H1 (cell line): ENCODE measurements around the gene TASP1. TPM values are rescaled to one million over a fixed set of nuclear protein-coding genes. Genes with fewer than 3 reads are reported as not detected.

Source experiments
- MAFK ChIP-seq: IDR thresholded peaks from 2 replicates; pipeline ENCODE4 v1.6.1; 2012; ENCODE audit warnings: low read depth, mild to moderate bottlenecking, improper control_type of control experiment, low read length
- RXRA ChIP-seq: IDR thresholded peaks from 2 replicates; pipeline ENCODE4 v1.6.1; 2011; ENCODE audit warnings: low read depth, mild to moderate bottlenecking, low read length, moderate library complexity; ENCODE audit not compliant: insufficient read depth
- SIRT6 ChIP-seq: IDR thresholded peaks from one replicate; pipeline ENCODE4 v1.7.1; 2012; ENCODE audit warnings: low read length, inconsistent platforms
- polyA plus RNA-seq, 7 experiments: library from polyadenylated mRNA; depleted of rRNA in 3 of 7; stranded (reverse) in 5 of 7; unstranded in 2 of 7; fragments of >200 nt in 5 of 7; fragments of 200-250 nt in 2 of 7; gene quantifications; 1 replicate in 5 of 7; 2 replicates in 1 of 7; 4 replicates in 1 of 7; pipeline versions ENCODE4 v1.2.1 to v1.2.3, GENCODE V29; 2011 to 2013; ENCODE audit warnings: missing spikeins in 2 of 7, mixed read lengths in 2 of 7
- total RNA-seq: library from RNA; stranded (reverse); fragmentation: NEBNext Ultra II Directional; extraction: Animal tissue kit (Norgen Biotek cat#: 25700); gene quantifications from 2 replicates; pipeline ENCODE4 v1.2.1, GENCODE V29; 2021

The TASP1 gene
- total and polyA plus RNA-seq, 2 of the 8 experiments (the other 6 are each of a cell fraction or from before 2014, with no cell fraction given), result 4.5 to 10.9 TPM

DNA sequence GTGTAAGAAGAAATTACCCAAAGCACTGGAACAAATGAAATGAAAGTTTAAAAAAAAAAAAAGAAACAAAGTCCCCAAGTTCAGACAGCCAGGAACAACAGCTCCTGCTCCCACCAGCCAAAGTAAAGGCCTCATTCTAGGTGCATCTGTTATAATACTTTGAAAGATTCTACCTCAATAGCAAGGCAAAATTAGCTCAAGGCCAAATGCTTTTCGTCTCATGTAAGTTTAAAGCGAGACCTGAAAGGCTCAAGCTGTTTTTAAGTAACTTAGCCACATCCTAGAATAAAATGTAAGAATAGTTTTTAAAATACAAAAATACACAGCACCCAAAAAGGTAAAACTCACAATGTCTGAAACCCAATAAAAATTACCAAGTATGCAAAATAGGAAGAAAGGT is 64.7 kb downstream of the TASP1 start (continued):
- TF ChIP-seq RXRA (no peak), SIRT6 (no peak), MAFK (no peak)
